Measurements from ENCODE around the gene IQCK. TPM values are rescaled to one million over a fixed set of nuclear protein-coding genes. Genes with fewer than 3 reads are reported as not detected.

Gene IQCK
- total and polyA plus RNA-seq, 2 donors (not counting 3 experiments of a cell fraction or from before 2014, with no cell fraction given): 17.2 to 18.1 TPM

DNA sequence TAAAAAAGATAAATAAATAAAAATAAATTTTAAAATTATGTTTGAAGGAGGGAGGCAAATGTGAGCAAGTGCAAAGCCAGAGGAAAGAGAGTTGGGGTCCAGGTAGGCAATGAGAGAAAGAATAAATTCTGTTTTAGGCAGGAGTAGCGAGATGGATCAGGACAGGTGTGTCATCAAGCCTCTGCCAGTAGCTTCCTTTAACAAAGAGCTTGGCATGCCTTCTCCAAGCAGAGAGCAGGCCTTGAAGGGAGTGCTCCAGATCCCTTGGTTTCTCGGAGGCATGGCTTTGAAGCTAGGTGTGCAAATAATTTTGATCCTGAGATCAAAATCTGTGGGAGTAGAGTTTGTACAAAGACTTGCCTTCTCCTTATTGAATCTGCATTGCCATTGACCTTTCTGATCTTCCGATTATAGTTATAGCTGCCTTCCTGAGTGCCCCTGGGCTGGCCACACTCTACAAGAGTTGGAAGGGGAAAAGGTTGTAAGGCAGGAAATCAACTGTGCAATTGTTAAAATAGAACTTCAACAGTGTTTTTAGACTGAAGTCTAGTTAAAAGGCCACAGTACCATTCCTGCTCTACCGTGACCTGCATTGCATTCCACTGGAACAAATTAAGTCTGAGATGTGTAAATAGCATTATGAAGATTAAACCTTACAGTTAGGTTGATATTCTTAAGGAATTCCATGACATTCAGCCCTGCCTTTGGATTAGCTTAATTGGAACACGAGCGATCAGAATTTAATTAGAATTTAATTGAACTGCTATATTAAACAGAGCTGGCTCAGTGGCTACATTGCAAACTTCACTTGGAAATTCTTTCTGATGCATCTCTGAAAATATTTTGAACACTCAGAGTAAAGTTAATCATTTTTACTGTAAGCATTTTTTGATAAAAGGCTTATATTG lies 33.7 kb downstream of the IQCK start:
- Histone ChIP-seq H4K20me1 (replicated peaks; ENCODE audit: control insufficient read depth, extremely low read depth, insufficient read depth, low read length) (no peaks in the 10 kb centered on the region), H3K79me2 (ENCODE audit: control insufficient read depth, insufficient read depth, low read length) (no peaks in the 10 kb centered on the region), H3K36me3 (ENCODE audit: control insufficient read depth in 2 of 2, extremely low read depth in 1 of 2, insufficient read depth in 2 of 2, low read length in 2 of 2) (no peaks in the 10 kb centered on the region), H2AFZ (ENCODE audit: low read depth, low read length) (no peak overlapping the region), H3K27ac (ENCODE audit: insufficient read depth, low read depth, low read length) (no peak overlapping the region), H3K9me1 (replicated peaks; ENCODE audit: control insufficient read depth, extremely low read depth, insufficient read depth, low read length) (no peaks in the 10 kb centered on the region), H3K4me2 (ENCODE audit: insufficient read depth, low read length) (no peak overlapping the region), H3K4me1 (ENCODE audit: control insufficient read depth, extremely low read depth, insufficient read depth, low read length) (peaks cover 29% of the 10 kb centered on the region), H3K27me3 (ENCODE audit: control insufficient read depth in 2 of 2, insufficient read depth in 2 of 2, low read length in 2 of 2) (no peaks in the 10 kb centered on the region), H3K9me3 (replicated peaks; ENCODE audit: control insufficient read depth, insufficient read depth, low read length) (no peaks in the 10 kb centered on the region), H3K9ac (replicated peaks; ENCODE audit: extremely low read depth, insufficient read depth, low read length) (no peak overlapping the region), H3K4me3 (replicated peaks in 1 of 3; ENCODE audit: insufficient read depth in 1 of 3, low read depth in 1 of 3, low read length in 3 of 3) (no peak overlapping the region)
- dilution Hi-C loops (cut with MboI; ENCODE audit: extremely low pct_ligation_motif_present, low sequenced_read_pairs): no loop called here
- ChIA-PET POLR2A (no interaction called here), CTCF (interaction anchor here (1.2 to 1.6 kb wide), 3 partner anchors 9 to 28 kb away, joined by 4 to 6 read pairs (median 4); no protein-coding TSS in a partner anchor)
- BruUV-seq (replicated peaks): no TSS peak
- peak; percentile 47 for DNase-seq (ENCODE audit: low read depth, low spot score)
- intact Hi-C loops (cut with micrococcal nuclease): no loop called here
- TF ChIP-seq POLR2A (IDR thresholded peaks at IDR 0.05; ENCODE audit: low read depth, low read length) (no peak), EZH2 (IDR thresholded peaks at IDR 0.05; ENCODE audit: borderline replicate concordance, low read depth, low read length, severe bottlenecking) (no peak), JUN (IDR thresholded peaks at IDR 0.05; ENCODE audit: borderline replicate concordance, insufficient read depth, insufficient read length, low read depth) (no peak), MAX (IDR thresholded peaks at IDR 0.05; ENCODE audit: insufficient read depth, insufficient read length) (no peak), MYC (IDR thresholded peaks at IDR 0.05; ENCODE audit: low read depth, low read length) (no peak), POLR2AphosphoS5 (IDR thresholded peaks at IDR 0.05; ENCODE audit: insufficient read depth, low read depth, low read length) (no peak), GATA2 (IDR thresholded peaks at IDR 0.05; ENCODE audit: insufficient read depth, insufficient read length, low read depth, low read length) (no peak), FOS (IDR thresholded peaks at IDR 0.05; ENCODE audit: borderline replicate concordance, insufficient read depth, low read length) (no peak)
- TF ChIP-seq, protein P1, sequence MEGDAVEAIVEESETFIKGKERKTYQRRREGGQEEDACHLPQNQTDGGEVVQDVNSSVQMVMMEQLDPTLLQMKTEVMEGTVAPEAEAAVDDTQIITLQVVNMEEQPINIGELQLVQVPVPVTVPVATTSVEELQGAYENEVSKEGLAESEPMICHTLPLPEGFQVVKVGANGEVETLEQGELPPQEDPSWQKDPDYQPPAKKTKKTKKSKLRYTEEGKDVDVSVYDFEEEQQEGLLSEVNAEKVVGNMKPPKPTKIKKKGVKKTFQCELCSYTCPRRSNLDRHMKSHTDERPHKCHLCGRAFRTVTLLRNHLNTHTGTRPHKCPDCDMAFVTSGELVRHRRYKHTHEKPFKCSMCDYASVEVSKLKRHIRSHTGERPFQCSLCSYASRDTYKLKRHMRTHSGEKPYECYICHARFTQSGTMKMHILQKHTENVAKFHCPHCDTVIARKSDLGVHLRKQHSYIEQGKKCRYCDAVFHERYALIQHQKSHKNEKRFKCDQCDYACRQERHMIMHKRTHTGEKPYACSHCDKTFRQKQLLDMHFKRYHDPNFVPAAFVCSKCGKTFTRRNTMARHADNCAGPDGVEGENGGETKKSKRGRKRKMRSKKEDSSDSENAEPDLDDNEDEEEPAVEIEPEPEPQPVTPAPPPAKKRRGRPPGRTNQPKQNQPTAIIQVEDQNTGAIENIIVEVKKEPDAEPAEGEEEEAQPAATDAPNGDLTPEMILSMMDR (IDR thresholded peaks at IDR 0.05; ENCODE audit: extremely low read depth in 1 of 2, insufficient read depth in 1 of 2, low read depth in 1 of 2, low read length in 2 of 2): no peak
- FAIRE-seq: no peak

Measured in endothelial cell of umbilical vein (primary cell).